GM12891 (cell line): ENCODE measurements around the gene GNA14.

ENCODE experiments used
- DNase-seq: peaks from one replicate; pipeline ENCODE4 v3.0.0; 2011; ENCODE audit warnings: low spot score; ENCODE audit not compliant: insufficient read length
- FAIRE-seq: peaks from 2 replicates; lab custom pipeline; 2011; peaks lifted over from hg19 to GRCh38; lab: Jason Lieb, UNC
- PAX5 ChIP-seq: IDR thresholded peaks from 2 replicates; pipeline ENCODE4 v1.6.1; 2011; ENCODE audit warnings: low read length, moderate library complexity, mild to moderate bottlenecking; ENCODE audit not compliant: insufficient read depth, severe bottlenecking
- POLR2A ChIP-seq: IDR thresholded peaks from 2 replicates; pipeline ENCODE4 v1.6.1; 2011; ENCODE audit warnings: low read depth, low read length, control low read depth
- POLR2AphosphoS5 ChIP-seq: IDR thresholded peaks from 2 replicates; pipeline ENCODE4 v1.6.1; 2011; ENCODE audit warnings: low read depth, low read length, control low read depth
- POU2F2 ChIP-seq: IDR thresholded peaks from 2 replicates; pipeline ENCODE4 v1.6.1; 2011; ENCODE audit warnings: low read depth, mild to moderate bottlenecking, control low read depth, low read length, moderate library complexity
- SPI1 ChIP-seq: IDR thresholded peaks from 2 replicates; pipeline ENCODE4 v1.6.1; 2011; ENCODE audit warnings: low read depth, low read length, control low read depth
- TAF1 ChIP-seq: IDR thresholded peaks from 2 replicates; pipeline ENCODE4 v1.6.1; 2011; ENCODE audit warnings: low read depth, low read length, control low read depth

GNA14 gene

GRCh38 chr9:77512876-77513275, 135.2 kb downstream of the GNA14 start:
- DNase-seq, result no peak
- FAIRE-seq, result no peak
- no peak for TF ChIP-seq TAF1
- no peak for TF ChIP-seq POU2F2
- no peak for TF ChIP-seq SPI1
- TF ChIP-seq POLR2AphosphoS5, result no peak
- no peak for TF ChIP-seq POLR2A
- no peak for TF ChIP-seq PAX5

- FAIRE-seq (no peak), DNase-seq (no peak)
- TF ChIP-seq POLR2AphosphoS5 (no peak), TAF1 (no peak), PAX5 (no peak), POU2F2 (no peak), POLR2A (no peak), SPI1 (no peak)
Measured at GRCh38 chr9:77511525-77511924, 136.6 kb downstream of the GNA14 start.

GRCh38 chr9:77510666-77511065, 137.5 kb downstream of the GNA14 start:
- TF ChIP-seq SPI1 (no peak), POU2F2 (no peak), POLR2A (no peak), POLR2AphosphoS5 (no peak), TAF1 (no peak), PAX5 (no peak)
- DNase-seq (no peak), FAIRE-seq (no peak)

- TF ChIP-seq POU2F2 (no peak), PAX5 (no peak), SPI1 (no peak), TAF1 (no peak), POLR2AphosphoS5 (no peak), POLR2A (no peak)
- DNase-seq, result no peak
- FAIRE-seq, result no peak
Measured at GRCh38 chr9:77508396-77508795, 139.7 kb downstream of the GNA14 start.

GRCh38 chr9:77507212-77507961, 140.7 kb downstream of the GNA14 start:
- no peak for FAIRE-seq
- no peak for TF ChIP-seq POLR2AphosphoS5
- no peak for TF ChIP-seq SPI1
- no peak for TF ChIP-seq POU2F2
- TF ChIP-seq TAF1, result no peak
- TF ChIP-seq POLR2A, result no peak
- no peak for TF ChIP-seq PAX5
- no peak for DNase-seq

GRCh38 chr9:77505232-77505631, 142.9 kb downstream of the GNA14 start:
- TF ChIP-seq SPI1 (no peak), PAX5 (no peak), POU2F2 (no peak), POLR2AphosphoS5 (no peak), TAF1 (no peak), POLR2A (no peak)
- DNase-seq (no peak), FAIRE-seq (no peak)

- TF ChIP-seq POLR2AphosphoS5 (no peak), PAX5 (no peak), POU2F2 (no peak), POLR2A (no peak), SPI1 (no peak), TAF1 (no peak)
- FAIRE-seq, result no peak
- DNase-seq, result no peak
Measured at GRCh38 chr9:77502568-77502967, 145.6 kb downstream of the GNA14 start.

- DNase-seq (no peak), FAIRE-seq (no peak)
- TF ChIP-seq TAF1 (no peak), POLR2A (no peak), SPI1 (no peak), POLR2AphosphoS5 (no peak), POU2F2 (no peak), PAX5 (no peak)
Measured at GRCh38 chr9:77498891-77499290, 149.2 kb downstream of the GNA14 start.

GRCh38 chr9:77497322-77498198, 150.6 kb downstream of the GNA14 start:
- DNase-seq (no peak), FAIRE-seq (no peak)
- no peak for TF ChIP-seq TAF1
